ENCODE results near the gene CTCF.
A peak's percentile ranks its signal among the peaks of the same experiment; 100 is the strongest.

CTCF gene

GRCh38 chr16:67653789-67654402, 91.6 kb downstream of the CTCF start:
- no peak for DNase-seq

- DNase-seq: no peak
Measured at GRCh38 chr16:67654403-67654911, 92.1 kb downstream of the CTCF start.

DNA sequence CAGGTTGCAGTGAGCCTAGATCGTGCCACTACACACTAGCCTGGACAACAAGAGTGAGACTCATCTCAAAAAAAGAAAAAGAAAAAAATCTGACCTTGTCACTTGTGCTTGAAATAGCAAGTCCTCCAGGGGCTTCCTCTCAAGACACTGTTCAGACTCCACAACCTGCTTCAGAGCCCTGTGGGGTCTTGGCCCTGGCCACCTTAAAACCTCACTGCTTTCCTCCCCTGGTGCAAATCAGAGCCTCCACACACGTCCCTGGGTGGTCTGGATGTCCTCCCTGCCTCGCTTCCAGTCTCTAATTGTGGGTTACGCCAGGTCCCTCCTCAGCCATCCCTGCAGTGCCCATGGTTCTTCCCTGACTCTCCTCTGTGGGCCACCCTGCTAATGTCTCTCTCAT, 93.0 kb downstream of the CTCF start:
- DNase-seq: no peak

DNA sequence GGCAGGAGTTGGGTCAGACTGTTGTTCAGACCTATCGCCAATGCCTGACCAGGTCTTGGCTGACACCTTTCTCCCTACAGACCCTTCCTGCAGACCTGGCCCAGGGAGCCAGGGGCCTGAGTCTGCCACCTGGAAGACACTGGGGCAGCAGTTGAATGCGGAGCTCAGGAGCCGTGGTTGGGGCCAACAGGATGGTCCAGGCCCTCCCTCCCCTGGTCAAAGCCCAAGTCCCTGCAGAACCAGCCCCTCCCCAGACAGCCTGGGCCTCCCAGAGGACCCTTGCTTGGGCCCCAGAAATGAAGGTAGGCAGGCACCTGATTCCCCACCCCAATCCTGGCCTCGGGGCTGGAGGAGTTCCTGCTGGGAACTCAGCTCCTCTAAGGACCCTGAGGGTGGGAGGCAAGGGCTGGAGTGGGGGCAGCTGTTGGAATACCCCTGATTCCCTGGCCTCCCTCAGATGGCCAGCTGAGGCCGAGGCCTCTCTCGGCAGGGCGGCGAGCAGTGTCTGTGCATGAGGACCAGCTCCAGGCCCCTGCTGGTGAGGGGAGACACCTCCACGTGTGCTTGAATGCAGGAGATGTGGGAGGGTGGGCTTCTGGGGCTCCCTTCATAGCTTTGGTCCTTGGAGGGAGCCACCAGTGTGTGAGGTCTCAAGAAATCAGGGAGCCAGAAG, 94.2 kb downstream of the CTCF start:
- no peak for DNase-seq

DNA sequence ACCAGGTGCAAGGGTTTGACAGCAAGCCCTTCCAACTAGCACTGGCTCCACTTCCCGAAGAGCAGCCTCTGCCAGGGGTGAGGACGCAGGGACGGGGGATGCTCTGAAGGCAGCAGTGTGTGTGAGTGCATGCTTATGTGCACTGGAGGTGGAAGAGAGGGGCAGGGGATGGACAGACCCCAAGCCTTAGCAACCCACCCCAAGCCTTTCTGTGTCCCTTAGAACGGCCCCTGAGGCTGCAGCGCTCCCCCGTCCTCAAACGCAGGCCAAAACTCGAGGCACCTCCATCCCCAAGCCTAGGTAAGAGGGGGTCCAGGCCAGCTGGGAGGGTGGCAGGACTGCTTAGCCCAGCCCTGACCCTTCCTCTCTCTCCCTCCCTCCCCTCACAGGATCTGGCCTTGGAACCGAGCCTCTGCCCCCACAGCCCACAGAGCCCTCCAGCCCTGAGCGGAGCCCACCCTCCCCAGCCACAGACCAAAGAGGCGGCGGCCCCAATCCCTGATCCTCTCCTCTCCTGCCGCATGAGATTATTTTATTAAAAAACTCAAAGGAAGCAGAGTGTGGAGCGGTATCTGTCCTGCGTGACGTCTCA, 94.8 kb downstream of the CTCF start:
- no peak for DNase-seq

GRCh38 chr16:67657751-67658518, 95.6 kb downstream of the CTCF start:
- DNase-seq: no peak

GRCh38 chr16:67658849-67659674, 96.7 kb downstream of the CTCF start:
- DNase-seq: no peak

DNA sequence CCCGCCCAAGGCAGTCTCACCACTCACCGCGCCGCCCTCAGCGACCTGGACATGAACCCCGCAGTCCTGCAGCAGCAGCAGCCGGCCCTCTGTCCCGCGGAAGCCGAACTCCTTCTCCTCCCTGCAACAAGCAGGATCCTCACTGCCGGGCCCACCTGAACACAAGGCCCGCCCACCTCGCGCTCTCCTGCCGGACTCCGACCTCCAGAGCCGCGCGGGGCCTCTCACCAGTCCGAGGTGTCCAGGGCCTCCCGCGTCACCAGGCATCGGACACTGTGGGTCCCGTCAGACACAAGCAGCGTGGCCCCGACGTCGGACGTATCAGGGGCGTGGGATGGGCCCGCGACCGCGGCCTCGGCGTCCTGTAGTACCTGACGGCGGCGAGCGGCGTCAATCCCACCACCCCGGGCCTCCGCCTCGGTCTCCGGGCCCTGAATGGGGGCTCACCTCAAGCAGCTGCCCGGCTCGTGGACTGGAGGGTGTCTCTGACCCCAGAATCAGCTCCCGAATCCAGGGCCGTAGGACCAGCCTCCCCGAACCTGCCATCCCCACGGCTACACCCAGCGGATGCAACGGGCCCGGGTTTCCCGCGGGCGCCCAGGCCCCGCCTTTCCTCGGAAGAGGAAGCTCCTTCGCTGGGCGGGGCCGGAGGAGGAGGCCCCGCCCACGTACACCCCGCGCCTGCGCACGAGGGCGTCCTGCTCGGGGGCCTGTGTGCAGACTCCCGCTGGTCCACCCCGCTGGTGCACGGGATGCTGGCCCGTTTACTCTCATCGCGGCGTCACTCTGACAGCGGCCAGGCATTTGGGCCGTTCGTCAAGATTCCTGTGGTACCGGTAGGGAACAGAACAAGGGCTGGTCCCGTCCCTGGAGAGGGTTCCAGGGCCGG, 97.6 kb downstream of the CTCF start, which contains the start of gene ACD:
Gene ACD (minus strand): TSS at position 586 of the 889 bp plus-strand sequence. CDS start 40 bp downstream, at position 546.
- DNase-seq: peak; percentile 92

GRCh38 chr16:67660564-67661028, 98.3 kb downstream of the CTCF start, which contains the start of gene PARD6A:
TSS of gene PARD6A (plus strand) at chr16:67660960. CDS start at chr16:67661039, 79 bp downstream.
- peak; percentile 90 for DNase-seq

GRCh38 chr16:67661101-67661761, 98.9 kb downstream of the CTCF start:
- DNase-seq: no peak

GRCh38 chr16:67661886-67662652, 99.7 kb downstream of the CTCF start:
- no peak for DNase-seq

- DNase-seq: no peak
Measured at GRCh38 chr16:67662653-67663010, 100.3 kb downstream of the CTCF start.

DNA sequence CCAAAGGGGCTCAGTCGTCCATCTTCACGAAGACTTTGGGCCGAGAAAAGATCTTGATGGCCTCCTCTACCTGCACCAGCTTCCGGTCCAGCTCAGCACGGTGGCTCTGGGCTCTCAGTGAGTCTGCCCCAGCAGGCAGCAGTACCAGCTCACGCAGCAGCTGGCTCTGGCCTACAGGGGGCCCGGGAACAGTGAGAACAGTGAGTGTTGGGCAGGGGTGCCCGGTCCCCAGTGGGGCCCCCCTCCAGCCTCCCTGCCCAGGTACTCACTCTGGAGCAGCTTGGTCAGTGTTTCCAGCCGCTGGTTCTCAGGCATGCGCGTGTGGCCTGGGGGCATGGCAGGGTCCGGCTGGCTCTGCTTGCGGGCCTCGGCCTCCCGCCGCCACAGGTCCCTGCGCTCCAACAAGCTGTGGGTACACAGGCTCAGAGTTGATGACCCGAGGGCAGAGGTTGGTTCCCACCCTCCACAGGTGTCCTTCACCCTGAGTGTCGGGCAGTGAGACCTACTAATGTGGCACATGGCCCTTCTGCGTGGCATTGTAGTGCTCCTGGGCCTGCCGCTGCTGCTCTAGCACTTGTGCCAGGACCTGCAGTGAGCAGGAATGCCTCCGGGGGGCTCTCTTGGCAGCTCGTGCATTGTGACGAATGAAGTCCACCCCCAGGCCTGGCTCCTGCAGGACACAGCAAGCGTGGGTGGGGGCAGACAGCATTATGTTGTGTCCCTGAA, 101.0 kb downstream of the CTCF start:
- DNase-seq: no peak

DNA sequence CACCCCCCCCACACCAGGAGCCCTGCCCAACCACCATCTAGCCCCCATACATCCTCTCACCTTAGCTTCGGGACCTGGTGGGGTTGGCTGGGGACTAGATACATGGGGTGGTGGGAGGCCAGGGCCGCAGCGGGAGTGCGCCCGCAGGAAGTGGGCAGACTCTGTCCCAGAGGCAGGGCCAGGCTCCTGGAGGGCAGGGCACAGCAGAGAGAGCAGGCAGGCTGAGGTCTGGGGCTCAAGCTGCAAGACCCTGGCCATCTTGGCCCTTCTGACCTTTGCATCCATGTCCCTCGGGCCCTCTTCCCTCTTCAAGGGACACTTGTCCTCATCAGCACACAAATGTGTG, 101.5 kb downstream of the CTCF start:
- no peak for DNase-seq

DNA sequence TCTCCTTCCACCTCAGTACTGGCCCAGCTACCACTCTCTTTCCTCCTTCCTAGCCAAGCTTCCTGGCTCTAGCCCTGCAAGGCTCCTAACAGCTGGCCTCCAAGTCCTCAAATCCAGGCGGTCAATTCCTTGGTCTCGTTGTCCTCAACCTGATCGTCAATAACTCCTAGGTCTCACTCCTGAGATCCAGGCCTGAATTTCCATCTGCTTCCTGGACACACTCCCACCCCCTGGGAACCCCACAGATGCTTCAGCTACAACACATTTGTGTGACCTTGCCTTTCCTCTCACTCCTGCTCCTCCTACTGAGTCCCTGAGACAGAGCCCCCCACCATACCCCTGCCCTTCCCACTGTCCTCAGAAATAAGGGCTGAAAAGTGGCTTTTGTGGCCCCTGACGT, 101.9 kb downstream of the CTCF start:
- DNase-seq: no peak

- DNase-seq: no peak
Measured at GRCh38 chr16:67664871-67665270, 102.5 kb downstream of the CTCF start.

DNA sequence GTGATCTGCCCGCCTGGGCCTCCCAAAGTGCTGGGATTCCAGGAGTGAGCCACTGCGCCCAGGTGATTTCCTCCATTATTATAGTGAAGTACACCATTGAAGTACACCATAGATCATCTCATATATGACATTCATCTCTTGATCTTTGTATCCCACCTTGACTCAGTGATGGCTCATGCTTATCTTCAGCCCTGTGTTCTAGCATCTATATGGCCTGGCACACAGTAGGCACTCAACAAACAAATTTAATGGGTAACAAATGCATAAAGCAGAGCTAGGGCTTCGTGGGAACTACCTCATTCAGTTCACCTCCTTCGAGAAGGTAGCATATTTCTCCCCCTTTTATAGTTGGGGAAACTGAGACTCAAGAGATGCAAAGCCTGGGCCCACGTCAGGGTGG, 103.3 kb downstream of the CTCF start:
- DNase-seq: no peak

DNA sequence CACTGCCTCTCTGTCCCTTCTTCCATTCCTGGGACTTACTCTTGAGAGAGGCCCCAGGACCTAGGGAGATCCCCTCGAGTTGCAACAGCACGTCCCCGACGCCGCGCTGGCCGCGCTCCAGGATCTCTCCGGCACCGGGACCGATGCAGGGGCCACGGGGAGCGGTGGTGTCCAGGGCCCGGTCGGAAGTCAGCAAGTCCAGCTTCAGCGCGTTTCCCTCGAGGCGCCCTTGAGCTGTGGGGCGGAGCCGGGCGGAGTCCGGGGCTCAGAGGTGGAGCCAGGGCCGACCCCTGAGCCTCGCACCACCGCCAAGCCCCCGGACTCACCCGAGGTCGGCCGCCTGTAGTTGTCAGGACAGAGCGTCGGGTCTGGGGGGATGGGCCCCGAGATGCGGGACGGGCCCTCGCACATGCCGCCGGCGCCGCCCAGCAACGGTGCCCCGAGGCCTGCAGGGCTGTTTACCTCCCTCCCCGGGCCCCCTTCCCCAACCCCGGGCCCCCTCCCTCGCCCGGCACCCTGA, 103.8 kb downstream of the CTCF start:
- no peak for DNase-seq
